IMR-90 (cell line): ENCODE data around the gene RAB4B. TPM values are rescaled to one million over a fixed set of nuclear protein-coding genes. Genes with fewer than 3 reads are reported as not detected.

Experiments
- ATAC-seq: fragments of 200-7000 bp; cut with Tn5 transposase; 2 replicates; pipeline ENCODE4 v1.9.1; 2020; ENCODE audit warnings: low read depth, mild to moderate bottlenecking, moderate library complexity
- BruUV-seq: library from RNA; stranded (reverse); fragments of 400-500 nt; replicated peaks from 2 replicates; lab custom pipeline; 2021; lab: Mats Ljungman, UMichigan
- CTCF ChIA-PET: fragments of 300-600 bp; formaldehyde crosslinking; extraction: SDS; loops from one replicate; lab custom pipeline; 2021; ENCODE audit warnings: antibody characterized with exemption; lab: Yijun Ruan, JAX
- POLR2A ChIA-PET: fragments of 300-600 bp; sonication (Branson Sonifier 250); formaldehyde crosslinking; loops from one replicate; lab custom pipeline; 2022; ENCODE audit warnings: antibody characterized with exemption; ENCODE audit not compliant: unreplicated experiment; lab: Charles Lee
- DNase-seq: peaks from one replicate; pipeline ENCODE4 v3.0.0; 2013
- H2AFZ ChIP-seq: replicated peaks from 2 replicates; pipeline ENCODE3; 2013; ENCODE audit warnings: low read length, mild to moderate bottlenecking; ENCODE audit not compliant: poor library complexity
- H2AK5ac ChIP-seq: 2 replicates; pipeline ENCODE4 v1.6.1; 2013; ENCODE audit warnings: low read depth, low read length, inconsistent platforms
- H2AK9ac ChIP-seq: replicated peaks from 2 replicates; pipeline ENCODE3; 2013; ENCODE audit warnings: mild to moderate bottlenecking, low read depth, low read length, moderate library complexity; ENCODE audit not compliant: poor library complexity
- H2BK120ac ChIP-seq: 2 replicates; pipeline ENCODE4 v1.6.1; 2013; ENCODE audit warnings: low read depth, low read length, inconsistent platforms
- H2BK15ac ChIP-seq: 3 replicates; pipeline ENCODE4 v1.6.1; 2013; ENCODE audit warnings: low read depth, low read length, inconsistent platforms
- H2BK20ac ChIP-seq: 2 replicates; pipeline ENCODE4 v1.6.1; 2013; ENCODE audit warnings: low read depth, mild to moderate bottlenecking, inconsistent platforms, low read length, moderate library complexity
- H2BK5ac ChIP-seq: 2 replicates; pipeline ENCODE4 v1.6.1; 2013; ENCODE audit warnings: mild to moderate bottlenecking, low read depth, low read length, inconsistent platforms; ENCODE audit not compliant: poor library complexity, severe bottlenecking
- H3K14ac ChIP-seq: replicated peaks from 2 replicates; pipeline ENCODE4 v1.6.1; 2013; ENCODE audit warnings: low read depth, low read length, inconsistent platforms
- H3K18ac ChIP-seq: 2 replicates; pipeline ENCODE4 v1.6.1; 2013; ENCODE audit warnings: low read depth, low read length, control low read depth
- H3K23ac ChIP-seq: 2 replicates; pipeline ENCODE4 v1.6.1; 2013; ENCODE audit warnings: low read depth, low read length, inconsistent platforms
- H3K27ac ChIP-seq: 2 replicates; pipeline ENCODE4 v1.5.1; 2013; ENCODE audit warnings: mild to moderate bottlenecking, control low read depth, low read length; ENCODE audit not compliant: insufficient read depth
- H3K27me3 ChIP-seq: 2 replicates; pipeline ENCODE4 v1.6.1; 2013; ENCODE audit warnings: low read length; ENCODE audit not compliant: control insufficient read depth, insufficient read depth
- H3K36me3 ChIP-seq: 2 replicates; pipeline ENCODE4 v1.6.1; 2013; ENCODE audit warnings: low read length, mixed read lengths; ENCODE audit not compliant: control insufficient read depth, insufficient read depth
- H3K4ac ChIP-seq: 2 replicates; pipeline ENCODE4 v1.6.1; 2013; ENCODE audit warnings: low read depth, low read length, inconsistent platforms
- H3K4me1 ChIP-seq: 2 replicates; pipeline ENCODE4 v1.6.1; 2013; ENCODE audit warnings: low read length, mixed read lengths; ENCODE audit not compliant: control insufficient read depth, insufficient read depth
- H3K4me2 ChIP-seq: 2 replicates; pipeline ENCODE4 v1.6.1; 2013; ENCODE audit warnings: low read depth, mild to moderate bottlenecking, control low read depth, low read length, moderate library complexity
- H3K4me3 ChIP-seq: 2 replicates; pipeline ENCODE4 v1.5.1; 2013; ENCODE audit warnings: low read depth, mild to moderate bottlenecking, control low read depth, low read length, moderate library complexity; ENCODE audit not compliant: insufficient read depth
- H3K56ac ChIP-seq: 2 replicates; pipeline ENCODE4 v1.6.1; 2013; ENCODE audit warnings: low read length, inconsistent platforms; ENCODE audit not compliant: insufficient read depth; ENCODE audit errors: extremely low read depth
- H3K79me1 ChIP-seq, 2 experiments: 2 replicates each; pipeline ENCODE4 v1.6.1; 2013; ENCODE audit warnings: low read length in 2 of 2, inconsistent platforms in 1 of 2, low read depth in 1 of 2
- H3K9ac ChIP-seq: 2 replicates; pipeline ENCODE4 v1.6.1; 2013; ENCODE audit warnings: low read depth, low read length, control low read depth
- H3K9me1 ChIP-seq: 2 replicates; pipeline ENCODE4 v1.6.1; 2013; ENCODE audit warnings: low read length, inconsistent platforms; ENCODE audit not compliant: insufficient read depth
- H3K9me3 ChIP-seq: 2 replicates; pipeline ENCODE4 v1.6.1; 2013; ENCODE audit warnings: low read length; ENCODE audit not compliant: control insufficient read depth, insufficient read depth
- H4K20me1 ChIP-seq: 2 replicates; pipeline ENCODE4 v1.6.1; 2013; ENCODE audit warnings: low read length, inconsistent platforms; ENCODE audit not compliant: insufficient read depth
- H4K5ac ChIP-seq: 2 replicates; pipeline ENCODE4 v1.6.1; 2013; ENCODE audit warnings: mild to moderate bottlenecking, low read depth, low read length, control low read depth
- H4K8ac ChIP-seq, 2 experiments: 2 replicates each; pipeline ENCODE4 v1.6.1; 2013; ENCODE audit warnings: low read depth in 2 of 2, low read length in 2 of 2, control low read depth in 1 of 2, inconsistent platforms in 1 of 2
- H4K91ac ChIP-seq: 2 replicates; pipeline ENCODE4 v1.6.1; 2013; ENCODE audit warnings: low read depth, low read length, inconsistent platforms; ENCODE audit not compliant: insufficient read depth
- CEBPB ChIP-seq: IDR thresholded peaks from 2 replicates; pipeline ENCODE4 v1.6.1; 2012; ENCODE audit warnings: low read depth, low read length, improper control_type of control experiment
- CHD1 ChIP-seq: IDR thresholded peaks from 2 replicates; pipeline ENCODE4 v1.6.1; 2012; ENCODE audit warnings: low read depth, low read length, improper control_type of control experiment
- MAFK ChIP-seq: IDR thresholded peaks from 2 replicates; pipeline ENCODE4 v1.6.1; 2012; ENCODE audit warnings: low read depth, low read length, improper control_type of control experiment
- MXI1 ChIP-seq: IDR thresholded peaks from 2 replicates; pipeline ENCODE4 v1.6.1; 2012; ENCODE audit warnings: low read depth, mild to moderate bottlenecking, low read length, moderate library complexity, borderline replicate concordance
- NFE2L2 ChIP-seq: fragments of 150-350 bp; IDR thresholded peaks from 2 replicates; pipeline ENCODE4 v1.6.1; 2016; ENCODE audit warnings: low read depth, mild to moderate bottlenecking, low read length
- POLR2A ChIP-seq: IDR thresholded peaks from 2 replicates; pipeline ENCODE4 v1.6.1; 2012; ENCODE audit warnings: mild to moderate bottlenecking, low read depth, low read length
- RAD21 ChIP-seq: IDR thresholded peaks from 2 replicates; pipeline ENCODE4 v1.6.1; 2012; ENCODE audit warnings: low read length, improper control_type of control experiment
- SMC3 ChIP-seq: fragments of 150-350 bp; IDR thresholded peaks from 2 replicates; pipeline ENCODE4 v1.6.1; 2016; ENCODE audit warnings: low read depth, mild to moderate bottlenecking, antibody characterized with exemption, low read length, moderate library complexity
- WGBS, 2 experiments: methylation state at CpG; one replicate each; pipeline versions ENCODE4 v1.1.5 to v1.1.7; 2013; ENCODE audit warnings: missing lambda C conversion rate in 2 of 2; ENCODE audit not compliant: insufficient read length in 1 of 2; ENCODE audit errors: extremely low coverage in 2 of 2; 5-methylcytosine and 5-hydroxymethylcytosine counted together
- dilution Hi-C: fragments of 300-500 bp; cut with HindIII; formaldehyde crosslinking; loops from one replicate; pipeline ENCODE4 v1.14.3; 2018; ENCODE audit warnings: low sequenced_read_pairs; ENCODE audit not compliant: unreplicated experiment
- in situ Hi-C: fragments of 300-500 bp; cut with MboI; formaldehyde crosslinking; loops from 3 replicates; pipeline ENCODE4 v1.14.3; 2019; ENCODE audit warnings: low sequenced_read_pairs, inconsistent platforms, mixed read lengths
- intact Hi-C: fragments of 100-400 bp; cut with micrococcal nuclease; formaldehyde crosslinking; loops from 2 replicates; pipeline ENCODE4 v1.10.0; 2022
- polyA plus RNA-seq, 3 experiments: library from polyadenylated mRNA; depleted of rRNA; stranded (reverse); fragments of >200 nt; gene quantifications; 2 replicates each; pipeline ENCODE4 v1.2.3, GENCODE V29; 2012; ENCODE audit warnings: low replicate concordance in 1 of 3
- total RNA-seq: library from RNA; depleted of rRNA; stranded (reverse); fragments of >200 nt; gene quantifications from 2 replicates; pipeline ENCODE4 v1.2.3, GENCODE V29; 2012
- TF ChIP-seq, protein P1 (sequence below): fragments of 150-350 bp; IDR thresholded peaks from 2 replicates; pipeline ENCODE4 v1.6.1; 2017; ENCODE audit warnings: mild to moderate bottlenecking, antibody characterized with exemption, low read length, low read depth
- TF ChIP-seq, protein P2 (sequence below): fragments of 150-350 bp; IDR thresholded peaks from 2 replicates; pipeline ENCODE4 v1.6.1; 2016; ENCODE audit warnings: low read depth, mild to moderate bottlenecking, low read length, moderate library complexity, borderline replicate concordance

Gene RAB4B
- total and polyA plus RNA-seq, 2 of the 4 experiments (the other 2 are of a cell fraction): 7.9 to 21.4 TPM

DNA sequence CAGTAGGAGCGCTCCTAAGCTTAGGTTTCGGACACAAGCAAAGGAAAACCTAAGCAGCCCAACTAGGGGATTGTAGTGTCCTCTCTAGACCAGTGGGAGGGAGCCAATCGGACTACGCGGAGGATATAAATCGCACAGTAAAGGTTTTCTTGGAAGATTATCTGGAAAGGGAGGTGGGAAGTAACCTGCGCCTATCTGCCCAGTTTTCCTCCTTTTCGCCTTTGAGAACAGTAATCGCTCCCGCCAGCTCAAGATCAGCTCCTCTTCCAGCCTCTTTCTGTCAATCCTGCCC, 456 bp upstream of the RAB4B start:
- DNase-seq (no peak), ATAC-seq (no peak)
- 0 out of 2 replicates have a peak overlapping the region, but pooled peaks have one; percentile 21 for H2BK120ac ChIP-seq
- H4K91ac ChIP-seq: peak overlapping the region; percentile 67
- H3K56ac ChIP-seq: peak overlapping the region; percentile 91
- H3K9me3 ChIP-seq: no peaks in the 10 kb centered on the region
- POLR2A ChIA-PET: interaction anchor here (0.6 to 1.4 kb wide), 2 partner anchors 21 to 434 kb away, joined by 3 to 8 read pairs; partner anchors contain the start of gene EGLN2
- peak overlapping the region; percentile 64 for H3K18ac ChIP-seq
- peaks cover 6% of the 10 kb centered on the region for H3K4me1 ChIP-seq
- peak overlapping the region; percentile 14 to 94 for H4K8ac ChIP-seq
- peak overlapping the region; percentile 89 for H3K27ac ChIP-seq
- peaks cover 9% of the 10 kb centered on the region; the same call in 1 of the 2 replicates for H4K20me1 ChIP-seq
- H2BK5ac ChIP-seq: peak overlapping the region; percentile 88
- peak overlapping the region; percentile 91 for H3K4ac ChIP-seq
- dilution Hi-C loops: no loop called here
- H4K5ac ChIP-seq: peak overlapping the region; percentile 63
- H3K14ac ChIP-seq: peak overlapping the region; percentile 94
- H3K9me1 ChIP-seq: peaks cover 10% of the 10 kb centered on the region
- peak overlapping the region; percentile 93 for H2AK9ac ChIP-seq
- peak overlapping the region; percentile 30; the same call in 1 of the 3 replicates for H2BK15ac ChIP-seq
- TF ChIP-seq CEBPB (no peak), NFE2L2 (no peak), RAD21 (no peak), MXI1 (no peak), POLR2A (no peak; the same call in 1 of the 2 replicates), SMC3 (no peak), CHD1 (no peak), MAFK (no peak)
- TF ChIP-seq, protein P1, sequence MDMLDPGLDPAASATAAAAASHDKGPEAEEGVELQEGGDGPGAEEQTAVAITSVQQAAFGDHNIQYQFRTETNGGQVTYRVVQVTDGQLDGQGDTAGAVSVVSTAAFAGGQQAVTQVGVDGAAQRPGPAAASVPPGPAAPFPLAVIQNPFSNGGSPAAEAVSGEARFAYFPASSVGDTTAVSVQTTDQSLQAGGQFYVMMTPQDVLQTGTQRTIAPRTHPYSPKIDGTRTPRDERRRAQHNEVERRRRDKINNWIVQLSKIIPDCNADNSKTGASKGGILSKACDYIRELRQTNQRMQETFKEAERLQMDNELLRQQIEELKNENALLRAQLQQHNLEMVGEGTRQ: no peak
- TF ChIP-seq, protein P2, sequence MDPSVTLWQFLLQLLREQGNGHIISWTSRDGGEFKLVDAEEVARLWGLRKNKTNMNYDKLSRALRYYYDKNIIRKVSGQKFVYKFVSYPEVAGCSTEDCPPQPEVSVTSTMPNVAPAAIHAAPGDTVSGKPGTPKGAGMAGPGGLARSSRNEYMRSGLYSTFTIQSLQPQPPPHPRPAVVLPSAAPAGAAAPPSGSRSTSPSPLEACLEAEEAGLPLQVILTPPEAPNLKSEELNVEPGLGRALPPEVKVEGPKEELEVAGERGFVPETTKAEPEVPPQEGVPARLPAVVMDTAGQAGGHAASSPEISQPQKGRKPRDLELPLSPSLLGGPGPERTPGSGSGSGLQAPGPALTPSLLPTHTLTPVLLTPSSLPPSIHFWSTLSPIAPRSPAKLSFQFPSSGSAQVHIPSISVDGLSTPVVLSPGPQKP: no peak
- no peak overlapping the region for H2BK20ac ChIP-seq
- WGBS, 2 experiments: 0% methylated on average over 3 of the region's 10 CpGs; no CpG with 5 or more reads in 1 of the 2 experiments
- CTCF ChIA-PET: interaction anchor here (0.6 to 2.0 kb wide), 2 partner anchors 21 to 115 kb away, joined by 3 to 6 read pairs; partner anchors contain the start of gene EGLN2
- in situ Hi-C loops: no loop called here
- BruUV-seq: no TSS peak
- H3K4me2 ChIP-seq: peak overlapping the region; percentile 94
- H3K27me3 ChIP-seq: no peaks in the 10 kb centered on the region
- H3K4me3 ChIP-seq: peak overlapping the region; percentile 64
- peak overlapping the region; percentile 38 for H2AK5ac ChIP-seq
- no peaks in the 10 kb centered on the region for H3K36me3 ChIP-seq
- H3K23ac ChIP-seq: peak overlapping the region; percentile 94
- H3K79me1 ChIP-seq: peaks cover 8 to 18% of the 10 kb centered on the region in 2 experiments; a peak in 3 of 4 replicates
- intact Hi-C loops: no loop called here
- H3K9ac ChIP-seq: peak overlapping the region; percentile 91
- peak overlapping the region; percentile 98 for H2AFZ ChIP-seq
